B cell (primary cell): ENCODE measurements around the gene ANGPTL2. TPM values are rescaled to one million over a fixed set of nuclear protein-coding genes. Genes with fewer than 3 reads are reported as not detected.

Experiments
- ATAC-seq: fragments of 200-7000 bp; cut with Tn5 transposase; one replicate; pipeline ENCODE4 v1.10.0; 2021; ENCODE audit warnings: low read depth, mild to moderate bottlenecking, moderate number of reproducible peaks, moderate library complexity
- CTCF ChIA-PET: fragments of 350-600 bp; sonication (Branson Sonifier 250); formaldehyde crosslinking; loops from one replicate; lab custom pipeline; 2021; ENCODE audit warnings: antibody characterized with exemption, inconsistent platforms; lab: Charles Lee
- POLR2A ChIA-PET: fragments of 350-600 bp; sonication (Branson Sonifier 250); formaldehyde crosslinking; loops from one replicate; lab custom pipeline; 2021; ENCODE audit warnings: antibody characterized with exemption; lab: Charles Lee
- DNase-seq: peaks from one replicate; pipeline ENCODE4 v3.0.0; 2013
- H2AFZ ChIP-seq: 2 replicates; pipeline ENCODE4 v1.6.1; 2012; ENCODE audit warnings: mild to moderate bottlenecking, low read depth, low read length; ENCODE audit not compliant: insufficient read depth, poor library complexity, severe bottlenecking
- H3K27ac ChIP-seq, 2 donors: 1 replicate in 1 of 2; 2 replicates in 1 of 2; pipeline ENCODE4 v1.5.1; 2012 to 2013; ENCODE audit warnings: low read length in 2 of 2, mild to moderate bottlenecking in 2 of 2, moderate library complexity in 1 of 2
- H3K27me3 ChIP-seq, 4 experiments: fragments of 200-600 bp in 1 of 4; sonication (generic) in 1 of 4; replicated peaks in 1 of 4; 1 replicate in 2 of 4; 2 replicates in 2 of 4; pipeline versions ENCODE4 v1.6.1 to v1.7.0; 2013 to 2016; ENCODE audit warnings: low read length in 3 of 4, mild to moderate bottlenecking in 2 of 4, mixed read lengths in 1 of 4, moderate library complexity in 1 of 4; ENCODE audit not compliant: insufficient read depth in 4 of 4, control insufficient read depth in 3 of 4; ENCODE audit errors: control extremely low read depth in 1 of 4
- H3K36me3 ChIP-seq, 2 experiments: replicated peaks in 1 of 2; 1 replicate in 1 of 2; 2 replicates in 1 of 2; pipeline versions ENCODE4 v1.6.1 to v1.7.1; 2013; ENCODE audit warnings: low read length in 1 of 2; ENCODE audit not compliant: insufficient read depth in 2 of 2, control insufficient read depth in 1 of 2; ENCODE audit errors: control extremely low read depth in 1 of 2, extremely low read depth in 1 of 2
- H3K4me1 ChIP-seq, 2 donors: fragments of 200-600 bp in 1 of 2; sonication (generic) in 1 of 2; 1 replicate in 1 of 2; 2 replicates in 1 of 2; pipeline versions ENCODE4 v1.5.1 to v1.6.1; 2013 to 2017; ENCODE audit warnings: low read length in 2 of 2; ENCODE audit not compliant: control insufficient read depth in 2 of 2, insufficient read depth in 2 of 2
- H3K4me2 ChIP-seq: replicated peaks from 2 replicates; pipeline ENCODE3; 2012; ENCODE audit warnings: mild to moderate bottlenecking, low read depth, low read length; ENCODE audit not compliant: poor library complexity, severe bottlenecking
- H3K4me3 ChIP-seq, 5 experiments: fragments of 200-600 bp in 1 of 5; sonication (generic) in 1 of 5; 1 replicate in 3 of 5; 2 replicates in 2 of 5; pipeline versions ENCODE4 v1.5.1 to v1.7.0; 2011 to 2016; ENCODE audit warnings: low read length in 4 of 5, mild to moderate bottlenecking in 4 of 5, low read depth in 2 of 5, control low read depth in 1 of 5, moderate library complexity in 1 of 5; ENCODE audit not compliant: insufficient read depth in 1 of 5; ENCODE audit errors: control extremely low read depth in 1 of 5, extremely low read depth in 1 of 5
- H3K79me2 ChIP-seq: fragments of 200-600 bp; sonication (generic); one replicate; pipeline ENCODE4 v1.6.0; 2016; ENCODE audit warnings: low read length; ENCODE audit not compliant: control insufficient read depth, insufficient read depth
- H3K9ac ChIP-seq: fragments of 200-600 bp; sonication (generic); 2 replicates; pipeline ENCODE4 v1.6.1; 2017; ENCODE audit warnings: mild to moderate bottlenecking, low read length, moderate library complexity
- H3K9me3 ChIP-seq, 3 donors: one replicate each; pipeline versions ENCODE4 v1.6.1 to v1.7.1; 2013; ENCODE audit warnings: low read length in 2 of 3; ENCODE audit not compliant: control insufficient read depth in 2 of 3, insufficient read depth in 1 of 3; ENCODE audit errors: control extremely low read depth in 1 of 3
- H4K20me1 ChIP-seq: 2 replicates; pipeline ENCODE4 v1.6.0; 2012; ENCODE audit warnings: mild to moderate bottlenecking, low read length; ENCODE audit not compliant: insufficient read depth, control insufficient read depth, poor library complexity, severe bottlenecking
- H3K27ac Mint-ChIP-seq: one replicate; pipeline ENCODE4 v1.8.0; 2021; ENCODE audit warnings: mixed read lengths
- H3K27me3 Mint-ChIP-seq: one replicate; pipeline ENCODE4 v1.8.0; 2021; ENCODE audit warnings: mixed read lengths
- H3K4me1 Mint-ChIP-seq: one replicate; pipeline ENCODE4 v1.8.0; 2021; ENCODE audit warnings: mixed read lengths
- H3K4me3 Mint-ChIP-seq: one replicate; pipeline ENCODE4 v1.8.0; 2021; ENCODE audit warnings: mixed read lengths
- H3K9me3 Mint-ChIP-seq: one replicate; pipeline ENCODE4 v1.8.0; 2022; ENCODE audit warnings: mixed read lengths; ENCODE audit not compliant: insufficient read depth
- EZH2 ChIP-seq: IDR thresholded peaks from 2 replicates; pipeline ENCODE4 v1.6.1; 2012; ENCODE audit warnings: borderline replicate concordance, low read depth, mild to moderate bottlenecking, moderate library complexity, low read length; ENCODE audit not compliant: insufficient read depth, poor library complexity, severe bottlenecking
- WGBS: methylation state at CpG from one replicate; pipeline ENCODE4 v1.1.5; 2013; ENCODE audit warnings: missing lambda C conversion rate; ENCODE audit not compliant: insufficient coverage; 5-methylcytosine and 5-hydroxymethylcytosine counted together
- intact Hi-C: fragments of 100-400 bp; cut with micrococcal nuclease; formaldehyde crosslinking; loops from one replicate; pipeline ENCODE4 v1.10.0; 2022
- polyA plus RNA-seq: library from polyadenylated mRNA; depleted of rRNA; stranded (reverse); fragments of >200 nt; gene quantifications from 2 replicates; pipeline ENCODE4 v1.2.3, GENCODE V29; 2012
- total RNA-seq, 2 donors: library from RNA; stranded (reverse); fragments of 120-200 nt in 1 of 2; gene quantifications; 1 replicate in 1 of 2; 2 replicates in 1 of 2; pipeline versions ENCODE4 v1.2.3 to v1.2.4, GENCODE V29; 2013 to 2022
- TF ChIP-seq, protein P1 (sequence below): fragments of 200-600 bp; IDR thresholded peaks from one replicate; pipeline ENCODE4 v1.8.0; 2022; ENCODE audit warnings: antibody characterized with exemption, mild to moderate bottlenecking

ANGPTL2 gene
- total and polyA plus RNA-seq, 2 donors (not counting 1 experiment from before 2014, with no cell fraction given): not detected

DNA sequence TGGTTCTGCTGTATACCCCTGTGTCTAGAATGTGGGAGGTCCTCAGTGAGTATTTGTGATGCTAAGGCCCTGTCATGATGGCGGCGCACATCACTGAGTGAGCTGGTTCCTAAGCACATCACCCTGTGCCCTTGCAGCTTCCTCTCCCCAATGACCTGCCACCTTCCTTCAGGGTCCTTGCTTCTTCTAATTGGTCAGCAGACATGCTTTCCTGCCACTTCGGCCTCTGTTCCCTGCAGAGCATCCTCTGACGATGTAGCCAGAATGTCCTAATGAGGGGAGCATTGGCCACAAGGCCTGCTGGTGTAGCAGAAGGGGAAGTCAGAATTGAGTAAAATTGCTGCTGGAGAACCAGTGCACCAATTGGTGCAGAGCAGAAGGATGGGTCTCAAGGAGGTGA, 31.1 kb upstream of the ANGPTL2 start:
- peaks cover 17 to 20% of the 10 kb centered on the region in 2 donors for H3K4me1 ChIP-seq
- H3K27ac ChIP-seq: no peak overlapping the region
- Mint-ChIP-seq H3K4me3 (peak overlapping the region; percentile 37), H3K9me3 (no peaks in the 10 kb centered on the region), H3K27ac (no peak overlapping the region), H3K27me3 (no peaks in the 10 kb centered on the region), H3K4me1 (peaks cover 26% of the 10 kb centered on the region)
- no peak overlapping the region for H3K9ac ChIP-seq
- ChIA-PET POLR2A (no interaction called here), CTCF (interaction anchor here (1.7 kb wide), 1 partner anchor 13 kb away, joined by 5 read pairs; no protein-coding TSS in a partner anchor)
- H3K4me2 ChIP-seq: peak overlapping the region; percentile 47
- DNase-seq: no peak
- no peaks in the 10 kb centered on the region for H4K20me1 ChIP-seq
- H2AFZ ChIP-seq: no peak overlapping the region
- H3K4me3 ChIP-seq: no peak overlapping the region
- no peaks in the 10 kb centered on the region for H3K36me3 ChIP-seq
- WGBS: 87% methylated on average over 4 of the region's 4 CpGs
- H3K27me3 ChIP-seq: no peaks in the 10 kb centered on the region
- no peaks in the 10 kb centered on the region for H3K9me3 ChIP-seq
- H3K79me2 ChIP-seq: no peaks in the 10 kb centered on the region
- ATAC-seq: no peak
- no peak for TF ChIP-seq EZH2
- TF ChIP-seq, protein P1, sequence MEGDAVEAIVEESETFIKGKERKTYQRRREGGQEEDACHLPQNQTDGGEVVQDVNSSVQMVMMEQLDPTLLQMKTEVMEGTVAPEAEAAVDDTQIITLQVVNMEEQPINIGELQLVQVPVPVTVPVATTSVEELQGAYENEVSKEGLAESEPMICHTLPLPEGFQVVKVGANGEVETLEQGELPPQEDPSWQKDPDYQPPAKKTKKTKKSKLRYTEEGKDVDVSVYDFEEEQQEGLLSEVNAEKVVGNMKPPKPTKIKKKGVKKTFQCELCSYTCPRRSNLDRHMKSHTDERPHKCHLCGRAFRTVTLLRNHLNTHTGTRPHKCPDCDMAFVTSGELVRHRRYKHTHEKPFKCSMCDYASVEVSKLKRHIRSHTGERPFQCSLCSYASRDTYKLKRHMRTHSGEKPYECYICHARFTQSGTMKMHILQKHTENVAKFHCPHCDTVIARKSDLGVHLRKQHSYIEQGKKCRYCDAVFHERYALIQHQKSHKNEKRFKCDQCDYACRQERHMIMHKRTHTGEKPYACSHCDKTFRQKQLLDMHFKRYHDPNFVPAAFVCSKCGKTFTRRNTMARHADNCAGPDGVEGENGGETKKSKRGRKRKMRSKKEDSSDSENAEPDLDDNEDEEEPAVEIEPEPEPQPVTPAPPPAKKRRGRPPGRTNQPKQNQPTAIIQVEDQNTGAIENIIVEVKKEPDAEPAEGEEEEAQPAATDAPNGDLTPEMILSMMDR: no peak
- intact Hi-C loops: loop anchor here (5.0 kb wide), 1 partner anchor 44 kb away; no protein-coding TSS in a partner anchor

DNA sequence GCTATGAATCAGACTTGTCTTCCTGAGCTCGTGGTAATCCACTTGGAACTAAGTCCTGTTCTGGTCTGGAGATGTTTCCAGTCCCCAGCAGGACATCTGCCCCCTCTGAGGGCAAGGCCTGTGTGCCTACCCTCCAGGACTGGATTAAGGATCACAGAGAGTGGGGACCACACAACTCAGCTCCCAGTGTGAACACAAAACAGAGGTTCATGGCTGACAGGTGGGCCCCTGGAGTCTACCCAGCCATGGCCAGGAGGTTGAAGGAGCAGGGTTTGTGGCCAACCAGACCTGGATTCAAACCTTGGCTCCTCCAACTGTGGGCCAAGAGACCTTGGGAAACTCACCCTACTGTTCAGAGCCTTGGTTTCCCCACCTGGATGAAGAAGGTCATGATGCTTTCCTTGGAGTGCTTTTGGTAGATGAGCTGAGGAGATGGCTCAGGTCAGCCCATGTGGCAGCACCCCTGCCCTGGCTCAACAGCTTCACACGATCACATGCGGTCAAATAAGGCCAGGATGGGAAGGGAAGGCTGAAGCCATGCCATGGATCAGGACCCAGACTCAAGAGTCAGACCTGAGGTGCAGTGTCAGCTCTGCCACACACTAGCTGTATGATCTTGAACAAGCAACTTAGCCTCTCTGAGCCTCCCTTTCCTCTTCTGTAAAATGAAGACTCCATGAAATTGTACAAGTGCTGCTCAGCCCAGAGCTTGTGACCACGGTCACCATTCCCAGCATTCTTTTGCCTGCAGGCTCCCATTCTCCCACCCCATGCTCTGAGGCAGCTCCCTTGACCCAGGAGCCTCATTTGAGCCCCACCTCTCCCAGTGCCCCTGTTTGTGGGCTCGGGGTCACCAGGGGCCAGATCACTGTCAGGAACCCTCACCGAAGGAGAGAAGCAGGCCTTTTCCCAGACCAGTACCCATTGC, 27.3 kb upstream of the ANGPTL2 start:
- Histone ChIP-seq H3K4me1 (peaks cover 15% of the 10 kb centered on the region in 2 donors), H4K20me1 (no peaks in the 10 kb centered on the region), H3K79me2 (no peaks in the 10 kb centered on the region), H3K27ac (no peak overlapping the region), H2AFZ (no peak overlapping the region), H3K4me2 (no peak overlapping the region), H3K27me3 (no peaks in the 10 kb centered on the region), H3K9ac (no peak overlapping the region), H3K9me3 (peaks cover 0 to 8% (median 2%) of the 10 kb centered on the region in 3 donors), H3K4me3 (no peak overlapping the region), H3K36me3 (no peaks in the 10 kb centered on the region)
- ChIA-PET CTCF (no interaction called here), POLR2A (no interaction called here)
- Mint-ChIP-seq H3K9me3 (no peaks in the 10 kb centered on the region), H3K27ac (no peak overlapping the region), H3K4me3 (no peak overlapping the region), H3K27me3 (no peaks in the 10 kb centered on the region), H3K4me1 (peaks cover 19% of the 10 kb centered on the region)
- no peak for DNase-seq
- no peak for ATAC-seq
- 87% methylated on average over 6 of the region's 6 CpGs for WGBS
- intact Hi-C loops: loop anchor here (5.0 kb wide), 1 partner anchor 48 kb away; no protein-coding TSS in a partner anchor
- TF ChIP-seq, protein P1: no peak
- TF ChIP-seq EZH2: no peak
